ENCODE data around the gene PCDHB16.

DNA sequence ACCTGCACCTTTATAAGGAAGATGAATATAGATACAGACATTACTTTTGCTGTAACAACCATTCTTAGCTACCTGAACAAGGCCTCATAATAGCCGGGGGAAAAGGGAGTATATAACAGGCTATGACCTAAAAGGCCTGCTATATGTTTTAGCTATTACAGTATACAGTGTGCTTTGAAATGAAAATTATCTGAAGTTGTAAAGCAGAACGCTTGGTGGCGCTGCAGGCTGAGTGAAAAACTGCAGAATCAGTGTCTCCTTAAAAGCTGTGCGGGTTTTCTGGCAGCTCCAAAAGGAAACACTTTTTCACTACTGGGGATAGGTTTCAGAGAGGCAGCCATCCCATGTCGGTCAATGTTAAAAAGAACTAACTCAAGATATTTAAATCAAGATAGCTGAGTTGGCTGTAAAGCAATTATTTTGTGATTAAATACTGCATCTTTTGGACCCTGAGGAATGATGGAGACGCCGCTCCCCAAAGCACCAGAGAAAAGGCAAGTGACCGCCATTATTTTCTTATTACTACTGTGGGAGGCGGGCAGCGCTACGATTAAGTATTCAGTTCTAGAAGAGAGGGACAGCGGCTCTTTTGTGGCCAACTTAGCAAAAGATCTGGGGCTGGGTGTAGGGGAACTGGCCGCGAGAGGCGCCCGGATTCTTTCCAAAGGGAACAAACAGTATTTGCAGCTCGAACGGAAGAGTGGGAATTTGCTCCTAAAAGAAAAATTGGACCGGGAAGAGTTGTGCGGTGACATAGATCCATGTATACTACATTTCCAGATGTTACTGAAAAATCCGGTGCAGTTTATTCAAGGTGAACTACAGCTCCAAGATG lies 26.4 kb upstream of the PCDHB16 start:
- TF ChIP-seq ZFP3 (CRISPR knock-in tag; IDR thresholded peaks at IDR 0.05) (no peak), ZNF70 (CRISPR knock-in tag; IDR thresholded peaks at IDR 0.05) (no peak), OSR1 (CRISPR knock-in tag; IDR thresholded peaks at IDR 0.05) (no peak), TOX (CRISPR knock-in tag; IDR thresholded peaks at IDR 0.05; ENCODE audit: borderline replicate concordance) (no peak), ISL1 (CRISPR knock-in tag; IDR thresholded peaks at IDR 0.05) (no peak), GLIS3 (CRISPR knock-in tag; IDR thresholded peaks at IDR 0.05) (no peak), ZFP30 (CRISPR knock-in tag; IDR thresholded peaks at IDR 0.05) (no peak), ZNF565 (CRISPR knock-in tag; conservative IDR thresholded peaks at IDR 0.05; ENCODE audit: low read depth) (no peak), CSDC2 (CRISPR knock-in tag; IDR thresholded peaks at IDR 0.05) (no peak), BACH2 (CRISPR knock-in tag; IDR thresholded peaks at IDR 0.05; ENCODE audit: borderline replicate concordance) (no peak)
- TF ChIP-seq, protein P1, sequence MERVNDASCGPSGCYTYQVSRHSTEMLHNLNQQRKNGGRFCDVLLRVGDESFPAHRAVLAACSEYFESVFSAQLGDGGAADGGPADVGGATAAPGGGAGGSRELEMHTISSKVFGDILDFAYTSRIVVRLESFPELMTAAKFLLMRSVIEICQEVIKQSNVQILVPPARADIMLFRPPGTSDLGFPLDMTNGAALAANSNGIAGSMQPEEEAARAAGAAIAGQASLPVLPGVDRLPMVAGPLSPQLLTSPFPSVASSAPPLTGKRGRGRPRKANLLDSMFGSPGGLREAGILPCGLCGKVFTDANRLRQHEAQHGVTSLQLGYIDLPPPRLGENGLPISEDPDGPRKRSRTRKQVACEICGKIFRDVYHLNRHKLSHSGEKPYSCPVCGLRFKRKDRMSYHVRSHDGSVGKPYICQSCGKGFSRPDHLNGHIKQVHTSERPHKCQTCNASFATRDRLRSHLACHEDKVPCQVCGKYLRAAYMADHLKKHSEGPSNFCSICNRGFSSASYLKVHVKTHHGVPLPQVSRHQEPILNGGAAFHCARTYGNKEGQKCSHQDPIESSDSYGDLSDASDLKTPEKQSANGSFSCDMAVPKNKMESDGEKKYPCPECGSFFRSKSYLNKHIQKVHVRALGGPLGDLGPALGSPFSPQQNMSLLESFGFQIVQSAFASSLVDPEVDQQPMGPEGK (CRISPR knock-in tag; IDR thresholded peaks at IDR 0.05; ENCODE audit: borderline replicate concordance): no peak
- TF ChIP-seq, protein P2, sequence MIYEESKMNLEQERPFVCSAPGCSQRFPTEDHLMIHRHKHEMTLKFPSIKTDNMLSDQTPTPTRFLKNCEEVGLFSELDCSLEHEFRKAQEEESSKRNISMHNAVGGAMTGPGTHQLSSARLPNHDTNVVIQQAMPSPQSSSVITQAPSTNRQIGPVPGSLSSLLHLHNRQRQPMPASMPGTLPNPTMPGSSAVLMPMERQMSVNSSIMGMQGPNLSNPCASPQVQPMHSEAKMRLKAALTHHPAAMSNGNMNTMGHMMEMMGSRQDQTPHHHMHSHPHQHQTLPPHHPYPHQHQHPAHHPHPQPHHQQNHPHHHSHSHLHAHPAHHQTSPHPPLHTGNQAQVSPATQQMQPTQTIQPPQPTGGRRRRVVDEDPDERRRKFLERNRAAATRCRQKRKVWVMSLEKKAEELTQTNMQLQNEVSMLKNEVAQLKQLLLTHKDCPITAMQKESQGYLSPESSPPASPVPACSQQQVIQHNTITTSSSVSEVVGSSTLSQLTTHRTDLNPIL (CRISPR knock-in tag; IDR thresholded peaks at IDR 0.05; ENCODE audit: low read depth): no peak
